HepG2 (cell line): ENCODE data around the gene ESYT1. TPM values are rescaled to one million over a fixed set of nuclear protein-coding genes. Genes with fewer than 3 reads are reported as not detected.

Experiments used
- ADNP ChIP-seq: sonication (generic); formaldehyde crosslinking; IDR thresholded peaks from 2 replicates; pipeline ENCODE4 v1.4.0; 2020; ENCODE audit warnings: missing genetic modification reagents
- ATM ChIP-seq: fragments of 450-650 bp; IDR thresholded peaks from 2 replicates; pipeline ENCODE4 v1.7.1; 2017; ENCODE audit warnings: mild to moderate bottlenecking, borderline replicate concordance
- CTCF ChIP-seq: sonication (generic); formaldehyde crosslinking; IDR thresholded peaks from 2 replicates; pipeline ENCODE4 v1.5.0; 2020; ENCODE audit warnings: mild to moderate bottlenecking, missing genetic modification reagents, moderate library complexity
- HINFP ChIP-seq: sonication (generic); formaldehyde crosslinking; IDR thresholded peaks from 2 replicates; pipeline ENCODE4 v1.4.0; 2020; ENCODE audit warnings: low read depth, mild to moderate bottlenecking, missing genetic modification reagents
- KMT2B ChIP-seq: IDR thresholded peaks from 2 replicates; pipeline ENCODE4 v1.6.1; 2016; ENCODE audit warnings: missing genetic modification reagents, missing compliant biosample characterization
- MAF1 ChIP-seq: sonication (generic); formaldehyde crosslinking; IDR thresholded peaks from 2 replicates; pipeline ENCODE4 v1.5.0; 2020; ENCODE audit warnings: missing genetic modification reagents, borderline replicate concordance
- MEIS2 ChIP-seq: sonication (generic); formaldehyde crosslinking; IDR thresholded peaks from 2 replicates; pipeline ENCODE4 v1.9.0; 2021; ENCODE audit warnings: mild to moderate bottlenecking, missing genetic modification reagents
- PRDM15 ChIP-seq: sonication (generic); formaldehyde crosslinking; IDR thresholded peaks from 2 replicates; pipeline ENCODE4 v1.4.0; 2020; ENCODE audit warnings: missing genetic modification reagents
- RNF2 ChIP-seq: fragments of 450-650 bp; conservative IDR thresholded peaks from 2 replicates; pipeline ENCODE4 v1.6.1; 2016; ENCODE audit warnings: low read depth
- TARDBP ChIP-seq: sonication (generic); formaldehyde crosslinking; IDR thresholded peaks from 2 replicates; pipeline ENCODE4 v1.8.0; 2022; ENCODE audit warnings: mild to moderate bottlenecking, missing genetic modification reagents
- WIZ ChIP-seq: sonication (generic); formaldehyde crosslinking; IDR thresholded peaks from 2 replicates; pipeline ENCODE4 v1.5.1; 2020; ENCODE audit warnings: mild to moderate bottlenecking, missing genetic modification reagents
- ZNF329 ChIP-seq: sonication (generic); formaldehyde crosslinking; IDR thresholded peaks from 2 replicates; pipeline ENCODE4 v1.9.0; 2021; ENCODE audit warnings: low read depth, mild to moderate bottlenecking, missing genetic modification reagents
- ZNF432 ChIP-seq: sonication (generic); formaldehyde crosslinking; IDR thresholded peaks from 2 replicates; pipeline ENCODE4 v1.5.0; 2020; ENCODE audit warnings: missing genetic modification reagents, mild to moderate bottlenecking, borderline replicate concordance
- ZNF557 ChIP-seq: sonication (generic); formaldehyde crosslinking; IDR thresholded peaks from 2 replicates; pipeline ENCODE4 v1.4.0; 2020; ENCODE audit warnings: missing genetic modification reagents
- ZSCAN21 ChIP-seq: sonication (generic); formaldehyde crosslinking; IDR thresholded peaks from 2 replicates; pipeline ENCODE4 v1.8.0; 2022; ENCODE audit warnings: mild to moderate bottlenecking, missing genetic modification reagents, moderate library complexity, borderline replicate concordance
- polyA plus RNA-seq, 8 experiments: library from polyadenylated mRNA; depleted of rRNA in 3 of 8; stranded (reverse) in 7 of 8; unstranded in 1 of 8; fragments of >200 nt; fragmentation: Illumina TruSeq in 4 of 8; extraction: Trizol in 4 of 8; gene quantifications; 2 replicates each; pipeline versions ENCODE4 v1.2.1 to v1.2.3, GENCODE V29; 2011 to 2016; ENCODE audit warnings: low read depth in 4 of 8, missing spikeins in 1 of 8, mixed read lengths in 1 of 8; ENCODE audit not compliant: insufficient read depth in 1 of 8
- total RNA-seq, 5 experiments: library from RNA; depleted of rRNA; stranded (reverse); fragments of >200 nt; fragmentation: Illumina TruSeq; extraction: Trizol; gene quantifications; 2 replicates each; pipeline ENCODE4 v1.2.3, GENCODE V29; 2016; ENCODE audit warnings: low read depth in 1 of 5
- TF ChIP-seq, protein P1 (sequence below): sonication (generic); formaldehyde crosslinking; IDR thresholded peaks from 2 replicates; pipeline ENCODE4 v1.9.0; 2021; ENCODE audit warnings: missing genetic modification reagents, borderline replicate concordance

The ESYT1 gene
- total and polyA plus RNA-seq, 2 of the 13 experiments (the other 11 are each of a cell fraction or from before 2014, with no cell fraction given): 66.9 to 71.0 TPM

- TF ChIP-seq PRDM15 (CRISPR knock-in tag) (no peak), HINFP (no peak), ATM (no peak), CTCF (CRISPR knock-in tag) (peak; percentile 91), WIZ (CRISPR knock-in tag) (no peak), ADNP (CRISPR knock-in tag) (no peak), ZNF329 (CRISPR knock-in tag) (no peak), TARDBP (peak; percentile 95), ZNF432 (no peak), MEIS2 (CRISPR knock-in tag) (peak; percentile 82), KMT2B (CRISPR knock-in tag) (peak; percentile 91), ZNF557 (CRISPR knock-in tag) (no peak), RNF2 (no peak), ZSCAN21 (CRISPR knock-in tag) (no peak; the same call in 1 of the 2 replicates), MAF1 (CRISPR knock-in tag) (no peak)
- TF ChIP-seq, protein P1, sequence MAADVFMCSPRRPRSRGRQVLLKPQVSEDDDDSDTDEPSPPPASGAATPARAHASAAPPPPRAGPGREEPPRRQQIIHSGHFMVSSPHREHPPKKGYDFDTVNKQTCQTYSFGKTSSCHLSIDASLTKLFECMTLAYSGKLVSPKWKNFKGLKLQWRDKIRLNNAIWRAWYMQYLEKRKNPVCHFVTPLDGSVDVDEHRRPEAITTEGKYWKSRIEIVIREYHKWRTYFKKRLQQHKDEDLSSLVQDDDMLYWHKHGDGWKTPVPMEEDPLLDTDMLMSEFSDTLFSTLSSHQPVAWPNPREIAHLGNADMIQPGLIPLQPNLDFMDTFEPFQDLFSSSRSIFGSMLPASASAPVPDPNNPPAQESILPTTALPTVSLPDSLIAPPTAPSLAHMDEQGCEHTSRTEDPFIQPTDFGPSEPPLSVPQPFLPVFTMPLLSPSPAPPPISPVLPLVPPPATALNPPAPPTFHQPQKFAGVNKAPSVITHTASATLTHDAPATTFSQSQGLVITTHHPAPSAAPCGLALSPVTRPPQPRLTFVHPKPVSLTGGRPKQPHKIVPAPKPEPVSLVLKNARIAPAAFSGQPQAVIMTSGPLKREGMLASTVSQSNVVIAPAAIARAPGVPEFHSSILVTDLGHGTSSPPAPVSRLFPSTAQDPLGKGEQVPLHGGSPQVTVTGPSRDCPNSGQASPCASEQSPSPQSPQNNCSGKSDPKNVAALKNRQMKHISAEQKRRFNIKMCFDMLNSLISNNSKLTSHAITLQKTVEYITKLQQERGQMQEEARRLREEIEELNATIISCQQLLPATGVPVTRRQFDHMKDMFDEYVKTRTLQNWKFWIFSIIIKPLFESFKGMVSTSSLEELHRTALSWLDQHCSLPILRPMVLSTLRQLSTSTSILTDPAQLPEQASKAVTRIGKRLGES (CRISPR knock-in tag): 0 out of 2 replicates have a peak, but pooled peaks have one; percentile 14
Observed at GRCh38 chr12:56117778-56118687, 10.0 kb upstream of the ESYT1 start, which contains the start of gene ZC3H10 (continued).
